GM12892 (cell line): ENCODE results near the gene FBXL15.

Source experiments
- POLR2A ChIP-seq: IDR thresholded peaks from 2 replicates; pipeline ENCODE4 v1.6.1; 2011; ENCODE audit warnings: low read depth, low read length, control low read depth
- POLR2AphosphoS5 ChIP-seq: IDR thresholded peaks from 2 replicates; pipeline ENCODE4 v1.6.1; 2011; ENCODE audit warnings: low read depth, low read length, control low read depth
- TAF1 ChIP-seq: IDR thresholded peaks from 2 replicates; pipeline ENCODE4 v1.6.1; 2011; ENCODE audit warnings: low read depth, mild to moderate bottlenecking, control low read depth, low read length, borderline replicate concordance

DNA sequence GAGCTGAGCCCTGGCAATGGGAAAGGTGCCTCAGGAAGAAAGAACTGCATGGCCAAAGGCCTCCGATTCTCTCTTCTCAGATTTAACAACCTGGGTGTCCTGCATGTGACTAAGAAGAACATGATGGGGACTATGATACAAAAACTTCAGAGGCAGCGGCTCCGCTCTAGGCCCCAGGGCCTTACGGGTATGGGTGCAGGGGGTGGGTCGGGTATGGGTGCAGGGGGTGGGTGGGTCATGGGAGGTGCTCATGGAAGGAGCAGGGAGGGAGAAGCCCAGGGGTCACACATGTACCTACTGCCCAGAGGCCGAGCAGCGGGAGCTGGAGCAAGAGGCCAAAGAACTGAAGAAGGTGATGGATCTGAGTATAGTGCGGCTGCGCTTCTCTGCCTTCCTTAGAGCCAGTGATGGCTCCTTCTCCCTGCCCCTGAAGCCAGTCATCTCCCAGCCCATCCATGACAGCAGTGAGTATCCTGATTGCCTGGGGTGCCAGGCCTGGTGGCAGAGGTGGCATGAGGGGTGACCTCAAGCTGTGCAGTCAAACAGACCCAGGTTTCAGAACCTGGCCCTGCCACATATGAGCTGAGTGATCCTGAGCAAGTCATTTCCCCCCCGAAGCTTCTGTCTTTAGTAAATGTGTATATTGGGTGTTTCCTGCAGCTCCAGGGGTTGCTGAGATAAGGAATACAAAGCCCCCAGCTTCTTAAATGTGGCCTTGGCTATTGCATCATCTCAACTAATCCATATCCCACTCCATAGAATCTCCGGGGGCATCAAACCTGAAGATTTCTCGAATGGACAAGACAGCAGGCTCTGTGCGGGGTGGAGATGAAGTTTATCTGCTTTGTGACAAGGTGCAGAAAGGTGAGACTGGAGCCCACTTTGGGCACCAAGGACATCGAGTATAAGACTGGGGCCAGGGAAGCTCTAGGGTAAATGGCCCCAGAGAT lies 23.1 kb upstream of the FBXL15 start:
- TF ChIP-seq POLR2A (peak; percentile 18; the same call in 1 of the 2 replicates), TAF1 (no peak), POLR2AphosphoS5 (no peak)
